GM18909 (cell line): Measurements from ENCODE around the gene FAM185A.
A peak's percentile ranks its signal among the peaks of the same experiment; 100 is the strongest.
"Not testable (repeated sequence)": the region's sequence is repeated elsewhere in the genome, so short reads cannot be mapped to it uniquely, and the experiment has no call there.

ENCODE experiments used
- ATAC-seq: cut with Tn5 transposase; IDR thresholded peaks from one replicate; pipeline ENCODE4 v1.9.1; 2021; ENCODE audit warnings: mild to moderate bottlenecking; ENCODE audit not compliant: unreplicated experiment, poor library complexity

FAM185A gene

DNA sequence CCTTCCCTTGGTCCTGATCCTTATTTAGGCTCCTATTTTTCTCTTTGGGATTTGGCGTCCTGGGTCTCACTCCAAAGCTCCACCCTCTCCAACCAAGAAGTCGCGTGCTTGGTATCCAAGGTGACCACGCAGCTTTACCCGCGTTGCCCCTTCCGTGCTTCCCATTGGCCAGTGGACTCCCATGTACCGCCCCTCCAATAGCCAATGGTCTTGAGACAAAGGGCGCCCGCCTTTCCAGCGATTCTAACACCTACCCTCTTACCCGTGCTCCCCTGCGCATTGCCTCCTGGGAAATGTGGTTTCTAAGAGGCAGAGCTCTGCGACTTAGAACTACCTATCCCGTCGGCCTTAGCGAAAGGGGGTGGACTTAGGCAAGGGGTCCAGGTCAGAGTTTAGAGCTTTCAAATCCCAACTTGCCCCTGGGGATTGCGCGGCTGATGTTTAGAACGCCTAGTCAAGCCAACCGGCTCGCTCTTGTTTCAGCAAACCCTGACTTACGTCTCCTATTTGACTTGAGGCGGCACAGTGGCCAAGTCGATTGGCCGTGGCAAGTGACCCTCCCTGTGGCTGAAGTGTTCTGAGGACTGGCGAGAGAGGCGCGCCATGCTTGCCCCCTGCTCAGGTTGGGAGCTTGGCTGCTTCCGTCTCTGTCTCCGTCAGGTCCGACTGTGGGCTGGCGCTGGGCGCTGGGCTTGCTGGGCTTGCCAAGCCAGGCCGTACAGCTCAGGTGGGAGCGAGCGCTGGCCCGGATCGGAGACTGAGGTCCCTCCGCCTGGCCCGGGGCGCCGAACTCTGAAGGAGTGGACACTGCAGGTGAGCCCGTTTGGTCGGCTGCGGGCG is at the start of gene FAM185A:
FAM185A (plus strand) TSS at position 395 of the 840 bp plus-strand sequence; CDS start at position 604, 209 bp downstream.
- ATAC-seq: peak; percentile 99

- ATAC-seq: peak; percentile 83
Observed at GRCh38 chr7:102713011-102713690, 35.6 kb upstream of the FAM185A start.

- ATAC-seq: peak; percentile 73
Observed at GRCh38 chr7:102713691-102714080, 35.1 kb upstream of the FAM185A start.

DNA sequence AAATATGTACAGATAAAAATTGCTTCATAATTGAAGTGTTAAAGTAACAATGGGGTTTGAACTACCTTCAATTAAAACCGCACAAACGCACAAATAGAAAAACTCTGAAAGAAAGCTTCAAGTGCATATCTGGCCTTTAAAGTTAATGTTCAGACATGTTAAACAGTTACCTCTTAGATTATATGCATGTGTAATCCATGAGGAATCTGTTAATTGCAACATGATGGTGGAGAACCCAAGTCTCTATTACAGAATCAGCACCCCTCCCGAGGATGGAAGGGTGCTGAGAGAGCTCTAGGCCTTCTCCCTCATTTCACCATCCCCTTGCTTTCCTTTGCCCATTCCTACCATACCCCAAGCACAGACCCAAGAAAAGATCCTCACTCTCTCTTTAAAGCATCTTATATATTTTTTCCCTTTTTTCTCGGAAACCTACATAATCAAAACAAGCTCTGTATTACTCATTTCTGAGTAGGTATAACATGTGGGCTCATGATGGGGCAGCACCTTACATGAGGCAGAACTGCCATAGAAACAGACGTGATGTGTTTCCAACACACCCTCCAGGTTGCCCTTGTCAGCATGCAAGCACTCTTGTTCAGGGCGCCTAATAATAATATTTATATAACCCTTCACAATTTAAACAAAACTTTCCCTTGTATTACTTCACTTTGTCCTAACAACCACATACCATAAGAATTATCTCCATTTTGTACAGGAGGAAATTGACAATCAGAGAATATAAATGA is 33.9 kb upstream of the FAM185A start:
- ATAC-seq: not testable (repeated sequence)

- ATAC-seq: peak; percentile 64
Observed at GRCh38 chr7:102715718-102716117, 33.1 kb upstream of the FAM185A start.

GRCh38 chr7:102718491-102718890 is 30.3 kb upstream of the FAM185A start:
- not testable (repeated sequence) for ATAC-seq

- ATAC-seq: not testable (repeated sequence)
Observed at GRCh38 chr7:102726170-102726569, 22.6 kb upstream of the FAM185A start.

GRCh38 chr7:102729670-102730069 is 19.1 kb upstream of the FAM185A start:
- not testable (repeated sequence) for ATAC-seq

DNA sequence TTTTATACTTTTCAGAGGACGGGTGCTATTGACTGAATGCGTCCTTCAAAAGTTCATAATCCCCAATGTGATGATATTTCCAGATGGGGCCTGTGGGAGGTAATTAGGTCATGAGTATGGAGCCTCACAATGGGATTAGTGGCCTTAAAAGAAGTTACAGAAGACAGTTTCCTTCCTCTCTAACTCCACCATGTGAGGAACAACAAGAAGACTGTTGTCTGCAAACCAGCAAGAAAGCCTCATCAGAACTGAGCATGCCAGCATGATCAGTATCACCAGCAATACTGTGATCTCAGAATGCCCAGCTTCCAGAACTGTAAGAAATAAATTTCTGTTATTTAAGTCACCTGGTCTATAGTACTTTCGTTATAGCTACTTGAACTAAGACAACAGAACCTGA is 18.4 kb upstream of the FAM185A start:
- not testable (repeated sequence) for ATAC-seq

GRCh38 chr7:102742002-102742771 is 6.6 kb upstream of the FAM185A start:
- not testable (repeated sequence) for ATAC-seq

DNA sequence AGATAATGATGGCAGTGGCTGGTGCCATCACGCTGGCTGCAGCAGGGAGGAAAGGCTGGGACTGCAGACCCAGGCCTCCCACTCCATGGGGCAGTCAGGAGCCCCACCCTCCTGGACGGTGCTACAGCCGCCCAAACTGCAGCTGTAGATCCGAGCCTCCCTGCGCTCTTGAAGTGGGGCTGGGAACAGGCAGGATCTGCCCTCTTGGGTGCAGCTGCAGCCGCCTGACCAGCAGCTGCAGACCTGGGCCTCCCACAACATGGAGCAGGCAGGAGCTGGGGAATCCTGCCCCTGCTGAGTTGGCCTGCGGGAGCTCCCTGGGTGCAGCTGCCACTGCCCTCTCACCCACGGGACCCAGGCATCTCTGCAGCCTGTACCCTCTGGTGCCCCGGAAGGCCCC is 4.9 kb upstream of the FAM185A start:
- not testable (repeated sequence) for ATAC-seq

GRCh38 chr7:102745494-102746288 is 3.1 kb upstream of the FAM185A start:
- ATAC-seq: not testable (repeated sequence)

DNA sequence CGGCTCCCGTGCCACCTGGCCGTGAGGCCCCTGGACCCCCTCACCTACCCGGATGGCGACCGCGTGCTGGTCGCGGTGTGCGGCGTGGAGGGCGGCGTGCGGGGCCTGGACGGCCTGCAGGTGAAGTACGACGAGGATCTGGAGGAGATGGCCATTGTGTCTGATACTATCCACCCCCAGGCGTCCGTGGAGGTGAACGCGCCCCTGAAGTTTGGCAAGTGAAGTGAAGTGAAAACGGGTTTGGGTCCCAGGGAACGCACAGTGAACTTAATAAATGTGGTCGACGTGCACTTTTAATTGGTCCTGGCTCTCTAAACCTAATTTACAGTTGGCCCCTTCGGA is 617 bp downstream of the FAM185A start:
- not testable (repeated sequence) for ATAC-seq

- ATAC-seq: not testable (repeated sequence)
Observed at GRCh38 chr7:102758227-102758626, 9.4 kb downstream of the FAM185A start.

DNA sequence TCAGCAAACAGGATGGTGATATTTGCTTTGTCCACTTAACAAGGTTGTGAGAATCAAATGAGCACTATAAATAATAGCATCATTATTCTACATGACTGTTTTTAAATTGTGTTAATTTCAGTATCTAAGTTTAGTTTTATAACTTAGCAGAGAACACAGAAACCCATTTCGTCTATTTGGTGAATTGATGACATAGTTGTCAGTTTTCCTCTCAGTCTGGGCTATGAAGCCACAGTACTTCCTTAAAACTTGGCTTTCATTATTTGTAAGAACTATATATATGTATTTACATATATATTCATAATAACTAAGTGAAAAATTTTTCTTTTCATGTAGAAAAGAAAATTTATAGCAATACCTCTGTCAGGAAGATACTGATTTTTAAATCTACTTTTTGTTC is 11.1 kb downstream of the FAM185A start:
- ATAC-seq: not testable (repeated sequence)

GRCh38 chr7:102761234-102761633 is 12.4 kb downstream of the FAM185A start:
- not testable (repeated sequence) for ATAC-seq

GRCh38 chr7:102763295-102763905 is 14.6 kb downstream of the FAM185A start:
- not testable (repeated sequence) for ATAC-seq

DNA sequence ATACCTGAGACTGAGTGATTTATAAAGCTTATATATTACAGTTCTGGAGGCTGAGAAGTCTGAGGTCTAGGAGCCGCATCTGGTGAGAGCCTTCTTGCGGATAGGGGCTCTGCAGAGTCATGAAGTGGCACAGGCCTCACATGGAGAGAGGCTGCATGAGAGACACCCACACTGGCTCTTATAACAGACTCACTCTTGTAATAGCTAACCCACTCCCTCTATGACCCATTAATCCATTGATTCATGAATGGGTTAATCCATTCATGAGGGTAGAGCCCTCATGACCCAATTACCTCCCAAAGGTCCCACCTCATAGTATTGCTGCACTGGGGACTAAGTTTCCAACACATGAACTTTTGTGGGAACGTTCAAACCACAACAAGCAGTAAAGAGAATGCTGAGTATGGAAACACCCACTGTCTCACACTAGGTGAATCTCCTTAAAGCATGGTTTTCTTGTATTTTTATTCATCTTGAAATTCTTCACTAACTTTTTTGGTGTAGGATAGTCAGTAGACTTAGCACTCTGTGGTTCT is 20.9 kb downstream of the FAM185A start:
- ATAC-seq: not testable (repeated sequence)
